HG03159 (cell line): ENCODE measurements around the gene MPHOSPH6.
"Not testable (repeated sequence)": the region's sequence is repeated elsewhere in the genome, so short reads cannot be mapped to it uniquely, and the experiment has no call there.

Source experiments
- ATAC-seq: cut with Tn5 transposase; IDR thresholded peaks from one replicate; pipeline ENCODE4 v1.9.1; 2021; ENCODE audit warnings: mild to moderate bottlenecking, moderate library complexity; ENCODE audit not compliant: unreplicated experiment

The MPHOSPH6 gene

DNA sequence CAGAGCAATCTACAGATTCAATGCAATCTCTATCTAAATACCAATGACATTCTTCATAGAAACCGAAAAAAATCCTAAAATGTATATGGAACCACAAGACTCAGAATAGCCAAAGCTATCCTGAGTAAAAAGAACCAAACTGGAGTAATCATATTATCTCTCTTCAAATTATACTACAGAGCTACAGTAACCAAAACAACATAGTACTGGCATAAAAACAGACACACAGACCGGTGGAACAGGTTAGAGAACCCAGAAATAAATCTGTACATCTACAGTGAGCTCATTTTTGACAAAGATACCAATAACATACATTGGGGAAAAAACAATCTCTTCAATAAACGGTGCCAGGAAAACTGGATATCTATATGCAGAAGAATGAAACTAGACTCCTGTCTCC, 45.4 kb downstream of the MPHOSPH6 start:
- ATAC-seq: no peak

DNA sequence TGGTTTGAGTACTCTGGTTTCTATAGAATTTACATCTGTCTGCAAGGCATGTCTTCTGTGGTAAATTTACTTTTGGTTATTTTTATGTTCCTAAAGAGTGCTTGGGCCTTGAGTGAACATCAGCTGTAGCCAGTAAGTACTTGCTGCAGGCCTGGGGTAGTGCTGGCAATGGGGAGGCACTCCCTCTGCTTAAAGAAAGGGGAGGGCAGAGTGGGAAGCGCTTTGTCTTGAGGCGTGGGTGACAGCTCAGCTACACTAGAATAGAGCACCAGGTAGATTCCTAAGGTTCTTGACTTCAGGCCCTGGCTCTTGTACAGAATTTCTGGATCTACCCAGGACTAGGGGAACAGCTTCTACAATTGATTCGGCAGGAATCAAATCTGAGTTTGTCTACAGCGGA, 50.6 kb downstream of the MPHOSPH6 start:
- no peak for ATAC-seq

- ATAC-seq: no peak
These were observed 51.3 kb downstream of the MPHOSPH6 start for GRCh38 chr16:82118749-82119148.

- ATAC-seq: no peak
These were observed 53.5 kb downstream of the MPHOSPH6 start for GRCh38 chr16:82116535-82116934.

- ATAC-seq: no peak
These were observed 56.3 kb downstream of the MPHOSPH6 start for GRCh38 chr16:82113741-82114140.

- ATAC-seq: no peak
These were observed 58.1 kb downstream of the MPHOSPH6 start for GRCh38 chr16:82111944-82112343.

DNA sequence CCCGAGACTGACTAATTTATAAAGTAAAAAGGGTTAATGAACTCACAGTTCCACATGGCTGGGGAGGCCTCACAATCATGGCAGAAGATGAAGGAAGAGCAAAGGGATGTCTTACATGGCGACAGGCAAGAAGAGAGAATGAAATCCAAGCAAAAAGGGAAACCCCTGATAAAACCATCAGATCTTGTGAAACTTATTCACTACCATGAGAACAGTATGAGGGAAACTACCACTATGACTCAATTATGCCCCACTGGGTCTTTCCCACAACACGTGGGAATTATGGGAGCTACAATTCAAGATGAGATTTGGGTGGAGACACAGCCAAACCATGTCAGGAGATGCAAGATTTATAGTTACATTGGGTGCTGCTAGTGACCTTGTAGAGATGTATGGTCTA, 60.8 kb downstream of the MPHOSPH6 start:
- not testable (repeated sequence) for ATAC-seq

DNA sequence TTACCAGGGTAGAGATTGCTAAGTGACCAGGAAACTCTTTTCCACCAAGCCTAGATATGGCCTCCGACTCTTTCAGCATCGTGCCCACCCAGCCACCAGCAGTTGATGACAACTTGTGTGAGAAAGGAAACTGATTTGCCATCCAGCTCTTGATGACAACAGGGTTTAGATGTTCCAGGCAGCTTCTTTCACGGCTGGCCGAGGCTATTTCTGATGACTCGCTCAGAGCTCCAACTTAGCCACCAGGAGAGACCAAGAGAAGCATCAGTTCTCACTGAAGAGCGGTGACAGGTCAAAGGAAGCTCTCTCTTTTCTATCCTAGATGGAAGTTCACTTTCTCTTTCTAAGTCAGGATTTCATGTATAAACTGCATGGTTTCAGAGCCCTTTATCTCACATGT, 61.2 kb downstream of the MPHOSPH6 start:
- no peak for ATAC-seq

DNA sequence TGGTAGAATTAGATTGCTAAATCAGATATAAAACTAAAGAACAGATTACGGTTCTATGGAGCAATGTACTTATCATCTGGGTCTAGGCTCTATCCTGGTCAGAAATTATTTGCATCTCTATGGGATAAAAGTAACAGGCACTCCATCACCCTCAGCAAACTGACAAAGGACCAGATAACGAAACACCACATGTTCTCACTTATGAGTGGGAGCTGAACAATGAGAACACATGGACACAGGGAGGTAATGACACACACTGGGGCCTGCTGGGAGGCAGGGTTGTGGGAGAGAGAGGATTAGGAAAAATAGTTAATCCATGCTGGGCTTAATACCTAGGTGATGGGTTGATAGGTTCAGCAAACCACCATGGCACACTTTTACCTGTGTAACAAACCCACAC, 61.9 kb downstream of the MPHOSPH6 start:
- no peak for ATAC-seq

- no peak for ATAC-seq
These were observed 64.9 kb downstream of the MPHOSPH6 start for GRCh38 chr16:82105107-82105506.
